A172 (cell line): ENCODE results near the gene MEIOB. TPM values are rescaled to one million over a fixed set of nuclear protein-coding genes. Genes with fewer than 3 reads are reported as not detected.

Experiments
- DNase-seq: peaks from one replicate; pipeline ENCODE4 v3.0.0-alpha.2; 2015; ENCODE audit warnings: low spot score
- total RNA-seq: library from RNA; depleted of rRNA; stranded (reverse); fragments of >200 nt; shearing (Covaris generic); gene quantifications from 2 replicates; pipeline ENCODE4 v1.2.3, GENCODE V29; 2014; rRNA removed

The MEIOB gene
- total RNA-seq, 1 experiment from 2014 or later = 0.38 TPM

- DNase-seq = no peak
Observed at GRCh38 chr16:1788095-1788707, 83.8 kb downstream of the MEIOB start.

DNA sequence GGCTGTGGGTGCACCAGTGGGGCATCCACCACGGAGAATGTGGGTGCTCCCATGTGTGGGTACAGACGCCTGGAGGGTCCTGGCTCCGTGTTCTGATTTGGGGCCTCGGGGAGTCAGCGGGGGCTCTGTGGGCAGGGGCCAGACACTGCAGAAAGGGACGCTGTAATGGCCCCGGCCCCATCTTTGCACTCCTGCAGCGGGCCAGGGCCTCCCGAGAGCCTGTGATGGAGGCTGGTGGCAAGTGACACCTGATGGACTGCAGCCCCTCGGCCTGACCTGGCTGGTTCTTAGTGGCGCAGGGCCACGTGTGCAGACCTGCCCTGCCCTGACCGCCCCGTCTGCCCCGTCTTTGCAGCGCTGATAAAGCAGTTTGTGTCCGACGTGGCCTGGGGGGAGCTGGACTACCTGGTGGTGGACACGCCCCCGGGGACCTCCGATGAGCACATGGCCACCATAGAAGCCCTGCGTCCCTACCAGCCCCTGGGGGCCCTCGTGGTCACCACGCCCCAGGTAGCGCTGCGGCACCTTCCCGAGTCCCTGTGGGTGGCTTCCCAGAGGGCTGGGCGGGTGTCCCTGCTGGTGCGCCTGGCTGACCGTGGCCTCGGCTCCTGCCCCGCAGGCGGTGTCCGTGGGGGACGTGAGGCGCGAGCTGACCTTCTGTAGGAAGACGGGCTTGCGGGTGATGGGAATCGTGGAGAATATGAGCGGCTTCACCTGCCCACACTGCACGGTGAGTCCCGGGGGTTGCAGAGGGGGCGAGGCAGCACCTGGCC is 84.5 kb downstream of the MEIOB start:
- DNase-seq = no peak

DNA sequence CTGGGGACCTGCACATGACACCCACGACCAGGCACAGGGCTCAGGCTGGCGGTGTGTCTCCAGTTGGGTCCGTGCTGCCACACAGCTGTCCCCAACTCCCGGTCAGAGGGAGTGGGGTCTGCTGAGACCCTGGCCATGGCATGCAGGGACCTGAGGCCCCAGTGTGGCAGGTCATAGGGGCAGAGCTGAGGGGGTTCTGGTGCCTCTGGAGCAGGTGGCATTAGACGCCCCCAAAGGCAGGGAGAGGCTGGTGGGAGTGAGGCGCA is 85.0 kb downstream of the MEIOB start:
- no peak for DNase-seq

- no peak for DNase-seq
Observed at GRCh38 chr16:1786242-1787055, 85.5 kb downstream of the MEIOB start.

GRCh38 chr16:1785846-1786170 is 86.2 kb downstream of the MEIOB start:
- DNase-seq = no peak

- no peak for DNase-seq
Observed at GRCh38 chr16:1784977-1785845, 86.8 kb downstream of the MEIOB start.

Other genes starting within 250 kb of the MEIOB start
- gene JPT2, start 193.9 kb downstream of the MEIOB start, total RNA-seq = 120 and 149 TPM in 2 replicates
- gene MAPK8IP3, start 166.0 kb downstream of the MEIOB start, total RNA-seq = 26.0 and 39.3 TPM in 2 replicates
- gene NME3, start 100.6 kb downstream of the MEIOB start, total RNA-seq = 1.3 and 4.6 TPM in 2 replicates
- 7.8 and 15.8 TPM in 2 replicates for gene EME2, start 99.4 kb downstream of the MEIOB start, total RNA-seq
- gene MRPS34, start 99.0 kb downstream of the MEIOB start, total RNA-seq = 208 and 223 TPM in 2 replicates
- gene SPSB3, start 89.6 kb downstream of the MEIOB start, total RNA-seq = 36.7 and 37.9 TPM in 2 replicates
- 161 and 195 TPM in 2 replicates for gene NUBP2, start 89.2 kb downstream of the MEIOB start, total RNA-seq
- not detected in 2 replicates for gene IGFALS, start 78.5 kb downstream of the MEIOB start, total RNA-seq
- gene HAGH, start 45.3 kb downstream of the MEIOB start, total RNA-seq = 85.2 and 163 TPM in 2 replicates
- gene FAHD1, start 45.0 kb downstream of the MEIOB start, total RNA-seq = 77.1 and 89.7 TPM in 2 replicates
- gene HS3ST6, start 46.3 kb upstream of the MEIOB start, total RNA-seq = not detected in 2 replicates
- gene MSRB1, start 71.0 kb upstream of the MEIOB start, total RNA-seq = 15.6 and 22.5 TPM in 2 replicates
- 0.67 TPM in 1 of 2 replicates, not detected in the other for gene RPL3L, start 82.5 kb upstream of the MEIOB start, total RNA-seq
- gene NDUFB10, start 87.4 kb upstream of the MEIOB start, total RNA-seq = 367 and 415 TPM in 2 replicates
- 1,909 and 2,123 TPM in 2 replicates for gene RPS2, start 92.7 kb upstream of the MEIOB start, total RNA-seq
- 0.17 TPM in 1 of 2 replicates, not detected in the other for gene RNF151, start 94.7 kb upstream of the MEIOB start, total RNA-seq
- 73.6 and 82.8 TPM in 2 replicates for gene TBL3, start 99.9 kb upstream of the MEIOB start, total RNA-seq
- gene NOXO1, start 109.3 kb upstream of the MEIOB start, total RNA-seq = 0.19 TPM in 1 of 2 replicates, not detected in the other
- gene GFER, start 112.0 kb upstream of the MEIOB start, total RNA-seq = 24.1 and 36.1 TPM in 2 replicates
- 21.8 and 29.3 TPM in 2 replicates for gene SYNGR3, start 117.8 kb upstream of the MEIOB start, total RNA-seq
- gene ZNF598, start 137.7 kb upstream of the MEIOB start, total RNA-seq = 23.5 and 26.9 TPM in 2 replicates
- gene NPW, start 147.6 kb upstream of the MEIOB start, total RNA-seq = 0.14 TPM in 1 of 2 replicates, not detected in the other
- 124 and 154 TPM in 2 replicates for gene NHERF2, start 154.7 kb upstream of the MEIOB start, total RNA-seq
- gene NTHL1, start 175.7 kb upstream of the MEIOB start, total RNA-seq = 67.8 and 77.4 TPM in 2 replicates
- 46.3 and 47.7 TPM in 2 replicates for gene TSC2, start 175.8 kb upstream of the MEIOB start, total RNA-seq